Mammary epithelial cell (primary cell): ENCODE measurements around the gene KDM1B.

Source experiments
- EZH2 ChIP-seq: IDR thresholded peaks from 2 replicates; pipeline ENCODE4 v1.6.1; 2012; ENCODE audit warnings: low read length, inconsistent platforms, borderline replicate concordance
- TF ChIP-seq, protein P1 (sequence below), 2 donors: IDR thresholded peaks in 1 of 2; conservative IDR thresholded peaks in 1 of 2; 2 replicates each; pipeline ENCODE4 v1.5.1; 2011 to 2012; ENCODE audit warnings: inconsistent platforms in 2 of 2, low read length in 2 of 2, mild to moderate bottlenecking in 2 of 2, control low read depth in 1 of 2, low read depth in 1 of 2; ENCODE audit not compliant: insufficient read depth in 1 of 2; ENCODE audit errors: extremely low read depth in 1 of 2

DNA sequence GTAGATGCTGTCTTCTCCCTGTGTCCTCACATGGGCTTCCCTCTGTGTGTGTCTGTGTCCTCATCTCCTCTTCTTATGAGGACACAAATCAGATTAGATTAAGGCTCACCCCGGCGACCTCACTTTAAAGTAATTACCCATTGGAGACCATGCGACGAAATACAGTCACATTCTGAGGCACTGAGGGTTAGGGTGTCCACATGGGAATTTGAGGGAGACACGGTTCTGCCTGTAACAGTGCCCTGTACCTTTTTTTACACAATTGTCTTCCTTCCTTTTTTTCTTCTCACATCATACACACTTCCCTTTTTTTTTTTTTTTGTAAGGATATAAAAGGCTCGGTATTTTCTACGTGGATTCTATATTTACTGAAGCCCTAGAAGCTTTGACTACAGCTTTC, 60.2 kb downstream of the KDM1B start:
- TF ChIP-seq, protein P1, sequence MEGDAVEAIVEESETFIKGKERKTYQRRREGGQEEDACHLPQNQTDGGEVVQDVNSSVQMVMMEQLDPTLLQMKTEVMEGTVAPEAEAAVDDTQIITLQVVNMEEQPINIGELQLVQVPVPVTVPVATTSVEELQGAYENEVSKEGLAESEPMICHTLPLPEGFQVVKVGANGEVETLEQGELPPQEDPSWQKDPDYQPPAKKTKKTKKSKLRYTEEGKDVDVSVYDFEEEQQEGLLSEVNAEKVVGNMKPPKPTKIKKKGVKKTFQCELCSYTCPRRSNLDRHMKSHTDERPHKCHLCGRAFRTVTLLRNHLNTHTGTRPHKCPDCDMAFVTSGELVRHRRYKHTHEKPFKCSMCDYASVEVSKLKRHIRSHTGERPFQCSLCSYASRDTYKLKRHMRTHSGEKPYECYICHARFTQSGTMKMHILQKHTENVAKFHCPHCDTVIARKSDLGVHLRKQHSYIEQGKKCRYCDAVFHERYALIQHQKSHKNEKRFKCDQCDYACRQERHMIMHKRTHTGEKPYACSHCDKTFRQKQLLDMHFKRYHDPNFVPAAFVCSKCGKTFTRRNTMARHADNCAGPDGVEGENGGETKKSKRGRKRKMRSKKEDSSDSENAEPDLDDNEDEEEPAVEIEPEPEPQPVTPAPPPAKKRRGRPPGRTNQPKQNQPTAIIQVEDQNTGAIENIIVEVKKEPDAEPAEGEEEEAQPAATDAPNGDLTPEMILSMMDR (conservative IDR thresholded peaks at IDR 0.05 in 1 of 2, IDR thresholded peaks at IDR 0.05 in 1 of 2; ENCODE audit: extremely low read depth in 1 of 2, insufficient read depth in 1 of 2, low read depth in 1 of 2, low read length in 2 of 2), result no peak
- TF ChIP-seq EZH2, result no peak
